GM23248 (cell line): ENCODE results near the gene WDR59. TPM values are rescaled to one million over a fixed set of nuclear protein-coding genes. Genes with fewer than 3 reads are reported as not detected.
A peak's percentile ranks its signal among the peaks of the same experiment; 100 is the strongest.
"Not testable (repeated sequence)": the region's sequence is repeated elsewhere in the genome, so short reads cannot be mapped to it uniquely, and the experiment has no call there.

Source experiments
- DNase-seq: peaks from one replicate; pipeline ENCODE4 v3.0.0-alpha.2; 2015
- H2AFZ ChIP-seq: fragments of 200-600 bp; sonication (generic); 2 replicates; pipeline ENCODE4 v1.6.1; 2016; ENCODE audit warnings: antibody characterized with exemption
- H3F3A ChIP-seq: fragments of 200-600 bp; sonication (generic); 2 replicates; pipeline ENCODE4 v1.6.1; 2016; ENCODE audit warnings: mild to moderate bottlenecking, antibody characterized with exemption, mixed run types; ENCODE audit not compliant: insufficient read depth
- H3K27ac ChIP-seq: fragments of 200-600 bp; sonication (generic); 2 replicates; pipeline ENCODE4 v1.5.1; 2016; ENCODE audit warnings: mild to moderate bottlenecking
- H3K27me3 ChIP-seq: fragments of 200-600 bp; sonication (generic); replicated peaks from 2 replicates; pipeline ENCODE4 v1.6.1; 2016; ENCODE audit warnings: mild to moderate bottlenecking; ENCODE audit not compliant: insufficient read depth
- H3K36me3 ChIP-seq: fragments of 200-600 bp; sonication (generic); 2 replicates; pipeline ENCODE4 v1.6.1; 2016; ENCODE audit warnings: low read depth, mild to moderate bottlenecking
- H3K4me1 ChIP-seq: fragments of 200-600 bp; sonication (generic); 2 replicates; pipeline ENCODE4 v1.6.1; 2016; ENCODE audit warnings: mild to moderate bottlenecking; ENCODE audit not compliant: insufficient read depth
- H3K4me2 ChIP-seq: fragments of 200-600 bp; sonication (generic); one replicate; pipeline ENCODE4 v1.6.1; 2016; ENCODE audit warnings: mild to moderate bottlenecking; ENCODE audit not compliant: unreplicated experiment
- H3K4me3 ChIP-seq: fragments of 200-600 bp; sonication (generic); 2 replicates; pipeline ENCODE4 v1.5.1; 2016; ENCODE audit warnings: mild to moderate bottlenecking
- H3K79me2 ChIP-seq: fragments of 200-600 bp; sonication (generic); 2 replicates; pipeline ENCODE4 v1.6.1; 2016; ENCODE audit warnings: mild to moderate bottlenecking; ENCODE audit not compliant: insufficient read depth
- H3K9ac ChIP-seq: fragments of 200-600 bp; sonication (generic); 2 replicates; pipeline ENCODE4 v1.6.1; 2016; ENCODE audit warnings: mild to moderate bottlenecking
- H3K9me2 ChIP-seq: fragments of 200-600 bp; sonication (generic); 2 replicates; pipeline ENCODE4 v1.6.1; 2016; ENCODE audit warnings: mixed run types, mild to moderate bottlenecking, moderate library complexity; ENCODE audit not compliant: insufficient read depth
- H3K9me3 ChIP-seq: fragments of 200-600 bp; sonication (generic); one replicate; pipeline ENCODE4 v1.6.1; 2017; ENCODE audit warnings: low read depth
- H4K20me1 ChIP-seq: fragments of 200-600 bp; sonication (generic); 2 replicates; pipeline ENCODE4 v1.6.0; 2016; ENCODE audit not compliant: insufficient read depth
- EZH2 ChIP-seq: fragments of 200-600 bp; sonication (generic); IDR thresholded peaks from 2 replicates; pipeline ENCODE4 v1.6.1; 2018; ENCODE audit warnings: antibody characterized with exemption, mild to moderate bottlenecking; ENCODE audit not compliant: insufficient read depth, poor library complexity, severe bottlenecking
- EZH2phosphoT487 ChIP-seq: fragments of 200-600 bp; sonication (generic); IDR thresholded peaks from 2 replicates; pipeline ENCODE4 v1.6.1; 2018; ENCODE audit warnings: antibody characterized with exemption, moderate library complexity, mild to moderate bottlenecking, low read depth; ENCODE audit not compliant: insufficient read depth
- WGBS, 2 experiments: methylation state at CpG; one replicate each; pipeline ENCODE4 v1.1.6; 2015 to 2017; ENCODE audit warnings: low lambda C conversion rate in 2 of 2, low coverage in 1 of 2; ENCODE audit errors: missing lambda C conversion rate in 2 of 2; 5-methylcytosine and 5-hydroxymethylcytosine counted together
- in situ Hi-C: fragments of 300-500 bp; cut with MboI; formaldehyde crosslinking; loops from 2 replicates; pipeline ENCODE4 v1.15.0; 2020
- polyA plus RNA-seq: library from polyadenylated mRNA; unstranded; fragments of >200 nt; fragmentation: Nextera tagmentation; extraction: Ambion mirVana; gene quantifications from 2 replicates; pipeline ENCODE4 v1.2.1, GENCODE V29; 2016
- total RNA-seq: library from RNA; depleted of rRNA; stranded (reverse); fragments of >200 nt; shearing (Covaris generic); gene quantifications from 2 replicates; pipeline ENCODE4 v1.2.3, GENCODE V29; 2014

WDR59 gene
- total and polyA plus RNA-seq, 2 experiments from 2014 or later = 8.3 to 15.2 TPM

DNA sequence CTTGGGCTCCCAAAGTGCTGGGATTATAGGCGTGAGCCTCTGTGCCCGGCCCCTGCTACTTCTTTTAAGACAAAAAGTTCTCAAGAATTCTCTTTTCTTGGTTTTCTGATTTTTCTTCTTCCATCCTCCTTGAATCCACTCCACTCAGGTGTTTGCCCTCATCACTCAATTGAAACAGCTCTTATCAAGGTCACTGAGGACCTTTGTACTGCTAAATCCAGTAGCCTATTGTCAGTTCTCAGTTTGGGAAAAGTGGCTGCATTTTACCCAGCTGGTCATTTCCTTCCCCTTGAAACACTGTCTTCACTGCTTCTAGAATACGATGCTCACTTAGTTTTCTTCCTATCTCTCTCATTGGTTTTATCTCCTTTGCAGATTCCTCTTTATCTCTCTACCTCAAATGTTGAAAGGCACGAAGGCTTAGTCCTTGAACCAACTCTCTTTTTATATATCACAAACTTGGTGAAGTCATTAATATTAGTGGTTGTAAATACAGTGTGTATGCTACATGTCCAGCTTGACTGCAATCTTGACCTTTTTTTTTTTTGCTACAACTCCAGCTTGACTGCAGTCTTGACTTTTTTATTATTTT lies 43.7 kb upstream of the WDR59 start:
- Histone ChIP-seq H3K9me3 (no peaks in the 10 kb centered on the region), H3K79me2 (peaks cover 78% of the 10 kb centered on the region), H3K27ac (no peak overlapping the region), H3K4me1 (peaks cover 38% of the 10 kb centered on the region), H3K9ac (no peak overlapping the region), H2AFZ (no peak overlapping the region), H3K4me2 (no peak overlapping the region), H3K4me3 (no peak overlapping the region), H3K27me3 (no peaks in the 10 kb centered on the region), H3K9me2 (no peaks in the 10 kb centered on the region), H3F3A (peaks cover 38% of the 10 kb centered on the region), H3K36me3 (no peaks in the 10 kb centered on the region), H4K20me1 (no peaks in the 10 kb centered on the region)
- WGBS, 2 experiments = 93 to 98% methylated on average over 4 of the region's 4 CpGs
- in situ Hi-C loops = no loop called here
- TF ChIP-seq EZH2 (no peak), EZH2phosphoT487 (no peak)
- no peak for DNase-seq

- no peaks in the 10 kb centered on the region for H3K36me3 ChIP-seq
- WGBS, 2 experiments = 79 to 84% methylated on average over 6 of the region's 6 CpGs
- no peak overlapping the region for H3K9ac ChIP-seq
- peaks cover 40% of the 10 kb centered on the region for H3F3A ChIP-seq
- no peaks in the 10 kb centered on the region for H4K20me1 ChIP-seq
- no peak overlapping the region for H3K4me3 ChIP-seq
- no peak overlapping the region for H3K4me2 ChIP-seq
- peak; percentile 41 for DNase-seq
- TF ChIP-seq EZH2 = no peak
- in situ Hi-C loops = no loop called here
- no peaks in the 10 kb centered on the region for H3K9me3 ChIP-seq
- H3K4me1 ChIP-seq = peaks cover 46% of the 10 kb centered on the region
- H3K9me2 ChIP-seq = no peaks in the 10 kb centered on the region
- peak overlapping the region; percentile 83; the same call in 1 of the 2 replicates for H3K27ac ChIP-seq
- peaks cover 74% of the 10 kb centered on the region for H3K79me2 ChIP-seq
- H2AFZ ChIP-seq = no peak overlapping the region
- H3K27me3 ChIP-seq = no peaks in the 10 kb centered on the region
Observed at GRCh38 chr16:75027520-75028300, 42.8 kb upstream of the WDR59 start.

DNA sequence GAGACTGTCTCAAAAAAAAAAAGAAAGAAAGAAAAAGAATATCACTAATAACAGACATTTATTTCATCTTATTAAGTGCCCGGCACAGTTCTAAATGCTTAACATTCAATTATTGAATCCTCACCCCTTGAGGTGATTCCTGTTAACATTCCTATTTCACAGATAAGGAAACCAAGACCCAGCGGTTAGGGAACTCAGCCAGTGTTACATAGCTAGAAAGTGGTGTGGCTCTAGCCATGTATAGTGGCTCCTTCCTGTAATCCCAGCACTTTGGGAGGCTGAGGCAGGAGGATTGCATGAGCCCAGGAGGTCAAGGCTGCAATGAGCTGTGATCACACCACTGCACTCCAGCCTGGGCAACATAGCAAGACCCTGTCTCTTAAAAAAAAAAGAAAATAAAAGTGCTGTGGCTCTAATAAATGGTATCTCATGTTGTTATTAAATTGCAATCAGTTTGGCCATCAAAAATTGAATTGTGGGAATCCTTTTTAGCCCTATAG lies 42.0 kb upstream of the WDR59 start:
- H3K79me2 ChIP-seq = peaks cover 74% of the 10 kb centered on the region
- peak; percentile 6 for DNase-seq
- no peaks in the 10 kb centered on the region for H3K27me3 ChIP-seq
- peaks cover 42% of the 10 kb centered on the region for H3F3A ChIP-seq
- peak overlapping the region; percentile 59 for H3K9ac ChIP-seq
- WGBS, 2 experiments = 93 to 98% methylated on average over 2 of the region's 2 CpGs
- H2AFZ ChIP-seq = no peak overlapping the region
- H3K9me3 ChIP-seq = no peaks in the 10 kb centered on the region
- peak overlapping the region; percentile 55 for H3K4me2 ChIP-seq
- H3K36me3 ChIP-seq = no peaks in the 10 kb centered on the region
- peak overlapping the region; percentile 83 for H3K27ac ChIP-seq
- TF ChIP-seq EZH2phosphoT487 (no peak), EZH2 (no peak)
- no peaks in the 10 kb centered on the region for H4K20me1 ChIP-seq
- no peaks in the 10 kb centered on the region for H3K9me2 ChIP-seq
- peaks cover 49% of the 10 kb centered on the region for H3K4me1 ChIP-seq
- H3K4me3 ChIP-seq = no peak overlapping the region
- in situ Hi-C loops = no loop called here

DNA sequence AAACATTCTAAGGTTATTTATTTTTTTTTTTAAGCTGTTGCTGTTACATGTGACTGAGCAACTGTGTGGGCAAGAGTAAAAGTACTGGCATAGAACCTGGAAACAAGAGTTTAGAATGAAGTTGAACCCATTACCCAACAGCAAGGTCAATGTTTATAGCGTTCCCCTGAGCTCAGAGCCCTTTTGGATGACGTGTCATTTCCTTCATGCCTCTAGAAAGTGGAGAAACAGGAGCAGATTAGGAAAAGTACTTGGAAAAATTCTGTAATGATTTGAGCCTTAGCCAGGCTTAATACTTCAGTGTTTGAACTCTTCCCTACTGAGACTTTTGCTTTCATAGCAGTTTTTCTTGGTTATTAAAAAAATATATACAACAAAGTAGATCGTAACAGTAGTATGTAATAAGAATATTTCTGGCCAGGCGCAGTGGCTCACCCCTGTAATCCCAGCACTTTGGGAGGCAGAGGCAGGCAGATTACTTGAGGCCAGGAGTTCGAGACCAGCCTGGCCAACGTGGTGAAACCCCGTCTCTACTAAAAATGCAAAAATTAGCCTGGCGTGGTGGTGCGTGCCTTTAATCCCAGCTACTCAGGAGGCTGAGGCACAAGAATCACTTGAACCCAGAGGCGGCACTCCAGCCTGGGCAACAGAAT lies 41.4 kb upstream of the WDR59 start:
- H3K27me3 ChIP-seq, H3K9me3 ChIP-seq, H4K20me1 ChIP-seq, in situ Hi-C loops, H2AFZ ChIP-seq, H3K36me3 ChIP-seq, H3K9me2 ChIP-seq, H3K4me3 ChIP-seq: not testable (repeated sequence)
- Histone ChIP-seq H3F3A (peaks cover 42% of the 10 kb centered on the region), H3K79me2 (peaks cover 74% of the 10 kb centered on the region), H3K4me2 (peak overlapping the region; percentile 55), H3K9ac (peak overlapping the region; percentile 59), H3K4me1 (peaks cover 49% of the 10 kb centered on the region), H3K27ac (peak overlapping the region; percentile 83)
- 49 to 52% methylated on average over 10 of the region's 10 CpGs for WGBS, 2 experiments
- DNase-seq = peak; percentile 92
